Raji (cell line): ENCODE data around the gene IL1R1.

ENCODE experiments used
- POLR2A ChIP-seq: IDR thresholded peaks from 2 replicates; pipeline ENCODE4 v1.6.1; 2011; ENCODE audit warnings: low read depth, low read length, control low read depth; ENCODE audit not compliant: insufficient read depth

IL1R1 gene

DNA sequence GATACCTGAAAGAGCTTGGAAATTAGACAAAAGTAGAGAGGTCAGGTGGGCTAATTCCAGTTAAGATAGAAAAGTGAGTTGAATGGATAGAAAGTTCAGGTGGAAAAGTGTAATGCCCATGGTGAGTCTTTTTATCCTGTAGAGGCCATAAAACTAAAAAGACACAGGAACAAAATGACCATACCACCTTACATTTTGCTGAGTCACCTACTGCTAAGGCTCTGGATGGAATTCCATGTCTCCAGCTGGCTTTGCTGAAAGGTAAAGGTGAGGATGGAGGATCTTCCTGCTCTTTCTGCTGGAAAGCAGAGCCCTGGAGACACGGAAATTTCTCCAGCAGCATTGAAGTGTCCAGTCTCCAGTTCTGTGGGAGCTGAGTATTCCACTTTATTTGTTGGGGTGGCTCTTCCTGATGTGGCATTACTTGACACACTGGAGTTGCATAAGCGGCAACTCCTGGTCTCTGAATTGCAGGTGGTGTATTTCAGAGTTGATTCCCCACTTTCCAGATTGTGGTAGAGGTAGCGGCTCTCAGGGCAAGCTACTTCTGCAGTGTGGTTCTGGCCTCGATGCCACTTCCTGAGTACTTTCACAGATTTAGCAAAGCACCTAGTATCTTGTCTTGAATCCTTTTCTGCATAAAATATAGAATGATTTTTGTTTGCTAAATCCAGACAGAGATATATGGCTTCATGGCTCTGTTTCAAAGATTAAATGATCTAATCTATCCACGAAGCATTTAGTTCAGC, 55.0 kb downstream of the IL1R1 start:
- TF ChIP-seq POLR2A, result no peak

GRCh38 chr2:102200539-102200938, 58.0 kb downstream of the IL1R1 start:
- TF ChIP-seq POLR2A, result no peak

DNA sequence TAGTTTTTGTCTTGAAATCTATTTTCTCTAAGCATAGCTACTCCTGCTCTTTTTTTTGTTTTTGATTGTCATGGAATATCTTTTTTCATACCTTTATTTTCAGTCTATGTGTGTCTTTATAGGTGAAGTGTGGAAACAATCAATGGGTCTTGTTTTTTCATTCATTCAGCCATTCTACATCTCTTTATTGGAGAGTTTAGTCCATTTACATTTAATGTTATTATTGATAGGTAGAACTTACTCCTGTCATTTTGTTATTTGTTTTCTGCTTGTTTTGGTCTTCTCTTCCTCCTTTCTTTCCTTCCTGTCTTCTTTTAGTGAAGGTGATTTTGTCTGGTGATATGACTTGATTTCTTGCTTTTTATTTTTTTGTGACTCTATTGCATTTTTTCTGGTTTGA, 62.1 kb downstream of the IL1R1 start:
- no peak for TF ChIP-seq POLR2A

DNA sequence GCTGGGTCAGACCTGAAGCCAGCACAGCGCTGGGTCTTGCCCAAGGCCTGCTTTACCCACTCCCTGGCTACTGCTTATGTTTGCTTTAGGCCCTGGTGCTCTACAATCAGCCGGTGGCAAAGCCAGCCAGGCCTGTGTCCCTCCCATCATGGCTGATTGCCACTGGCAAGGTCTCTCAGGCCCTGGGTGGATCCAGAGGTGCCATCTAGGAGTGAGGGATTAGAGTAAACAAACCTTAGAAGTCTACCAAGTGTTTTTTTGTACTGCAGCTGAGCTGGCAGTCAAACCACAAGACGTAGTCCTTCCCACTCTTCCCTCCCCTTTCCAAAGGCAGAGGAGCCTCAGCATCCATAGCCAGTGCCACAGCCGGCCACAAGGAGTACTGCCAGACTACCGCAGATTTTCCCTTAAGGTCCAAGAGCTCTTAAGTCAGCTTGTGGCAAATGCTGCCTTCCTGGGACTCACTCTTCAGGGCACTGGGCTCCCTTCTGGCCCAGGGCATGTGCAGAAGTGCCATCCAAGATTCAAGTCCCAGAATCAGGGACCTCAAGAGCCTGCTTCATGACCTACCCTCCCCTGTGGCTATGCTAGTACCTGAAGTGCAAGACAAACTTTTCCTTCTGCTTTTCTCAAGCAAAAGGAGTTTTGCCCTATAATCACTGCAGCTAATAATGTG, 64.3 kb downstream of the IL1R1 start:
- TF ChIP-seq POLR2A, result no peak

DNA sequence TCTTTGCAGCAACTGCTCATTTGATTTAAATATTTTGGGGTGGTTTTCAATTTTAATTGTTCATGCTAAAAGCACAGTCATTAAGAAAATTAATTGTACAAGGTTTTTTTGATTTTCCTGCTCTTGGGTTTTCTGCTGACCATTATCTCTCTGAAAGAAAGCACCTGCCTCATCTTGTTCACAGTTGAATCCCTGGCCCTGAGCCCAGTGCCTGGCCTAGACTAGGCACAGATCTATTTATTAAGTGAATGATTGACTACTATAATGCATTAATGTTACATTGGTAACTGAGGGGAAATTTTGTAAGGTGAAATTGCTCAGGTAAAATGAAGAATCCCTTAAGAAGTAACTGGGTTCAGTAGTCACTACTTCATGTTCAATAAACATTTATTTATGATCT, 66.2 kb downstream of the IL1R1 start:
- TF ChIP-seq POLR2A, result no peak

GRCh38 chr2:102209474-102209873, 66.9 kb downstream of the IL1R1 start:
- TF ChIP-seq POLR2A, result no peak

GRCh38 chr2:102217032-102217431, 74.5 kb downstream of the IL1R1 start:
- no peak for TF ChIP-seq POLR2A

GRCh38 chr2:102224824-102225739, 82.5 kb downstream of the IL1R1 start:
- no peak for TF ChIP-seq POLR2A

- TF ChIP-seq POLR2A, result no peak
Measured at GRCh38 chr2:102226171-102226570, 83.6 kb downstream of the IL1R1 start.

GRCh38 chr2:102226612-102227391, 84.3 kb downstream of the IL1R1 start:
- no peak for TF ChIP-seq POLR2A

GRCh38 chr2:102229141-102229769, 86.7 kb downstream of the IL1R1 start:
- no peak for TF ChIP-seq POLR2A
